H1 (cell line): ENCODE measurements around the gene IL1RAPL1.

Experiments used
- CHD2 ChIP-seq: IDR thresholded peaks from 2 replicates; pipeline ENCODE4 v1.6.1; 2012; ENCODE audit warnings: low read length, improper control_type of control experiment
- CTCF ChIP-seq, 3 experiments: IDR thresholded peaks; 1 replicate in 2 of 3; 2 replicates in 1 of 3; pipeline versions ENCODE4 v1.5.1 to v1.6.1; 2011; ENCODE audit warnings: low read length in 3 of 3, mild to moderate bottlenecking in 3 of 3, inconsistent platforms in 2 of 3, low read depth in 1 of 3, moderate library complexity in 1 of 3; ENCODE audit not compliant: insufficient read depth in 1 of 3; ENCODE audit errors: control extremely low read depth in 1 of 3
- FOSL1 ChIP-seq: IDR thresholded peaks from 2 replicates; pipeline ENCODE4 v1.6.1; 2011; ENCODE audit warnings: mild to moderate bottlenecking, low read depth, low read length, moderate library complexity; ENCODE audit not compliant: insufficient read depth
- SP1 ChIP-seq: IDR thresholded peaks from 2 replicates; pipeline ENCODE4 v1.6.1; 2011; ENCODE audit warnings: low read depth, low read length

DNA sequence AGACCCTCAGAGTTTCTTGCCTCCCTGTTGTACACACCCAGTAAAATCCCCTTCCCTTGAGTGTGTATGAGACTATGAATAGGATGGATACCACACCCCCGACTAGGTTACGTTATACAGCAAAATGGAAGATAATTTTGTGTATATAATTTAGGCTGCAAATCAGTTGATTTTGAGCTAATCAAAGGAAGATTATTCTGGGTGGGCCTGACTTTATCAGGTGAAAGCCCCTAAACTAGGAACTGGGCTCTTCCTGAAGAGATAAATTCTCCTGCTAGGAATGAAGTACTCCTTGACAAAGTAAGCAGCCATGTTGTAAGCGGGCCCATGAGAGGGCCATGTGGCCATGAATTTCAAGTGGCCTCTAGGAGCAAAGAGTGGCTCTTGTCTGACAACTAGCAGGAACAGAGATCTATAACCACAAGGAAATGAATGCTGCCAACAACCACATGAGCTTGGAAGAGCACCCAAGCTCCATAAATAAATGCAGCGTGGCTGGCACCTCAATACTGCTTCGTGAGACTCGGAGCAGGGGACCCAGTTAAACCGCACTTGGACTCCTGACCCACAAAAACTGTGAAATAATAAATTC, 646.4 kb downstream of the IL1RAPL1 start:
- TF ChIP-seq FOSL1, result no peak
- no peak for TF ChIP-seq CTCF (IDR thresholded peaks at IDR 0.05; ENCODE audit: control extremely low read depth in 1 of 3, insufficient read depth in 1 of 3, low read depth in 1 of 3, low read length in 3 of 3)
- TF ChIP-seq CHD2, result no peak
- no peak for TF ChIP-seq SP1
